A673 (cell line): ENCODE measurements around the gene DCHS1.

ENCODE experiments used
- CTCF ChIP-seq: fragments of 300-800, 200-600 bp; sonication (generic); conservative IDR thresholded peaks from 2 replicates; pipeline ENCODE4 v1.5.1; 2017; ENCODE audit warnings: low read depth, mild to moderate bottlenecking, antibody characterized with exemption, low read length, moderate library complexity, mixed read lengths
- EZH2 ChIP-seq: fragments of 200-600 bp; sonication (generic); IDR thresholded peaks from 2 replicates; pipeline ENCODE4 v1.6.1; 2017; ENCODE audit warnings: borderline replicate concordance, low read depth, mild to moderate bottlenecking, mixed read lengths, antibody characterized with exemption, low read length; ENCODE audit not compliant: poor library complexity, severe bottlenecking

DNA sequence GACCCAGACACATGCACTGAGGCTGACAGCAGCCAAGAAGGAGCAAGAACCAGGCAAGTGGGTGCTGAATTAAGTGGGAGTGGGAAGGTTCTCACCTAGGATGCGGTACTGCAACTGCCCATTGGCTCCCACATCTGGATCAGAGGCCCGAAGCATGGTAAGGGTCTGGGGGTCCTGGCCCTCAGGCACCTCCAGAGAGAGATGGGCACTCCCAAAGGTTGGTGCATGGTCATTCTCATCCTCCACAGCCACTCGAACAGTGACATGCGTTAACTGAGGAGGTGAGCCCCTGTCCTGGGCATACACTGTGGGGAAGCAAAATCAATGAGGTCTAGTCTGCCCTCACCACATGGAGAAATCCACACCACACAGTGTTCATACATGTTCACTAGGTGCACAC, 27.1 kb downstream of the DCHS1 start:
- no peak for TF ChIP-seq CTCF
- no peak for TF ChIP-seq EZH2
